HG02885 (cell line): ENCODE data around the gene MAML2.
A peak's percentile ranks its signal among the peaks of the same experiment; 100 is the strongest.

ENCODE experiments used
- ATAC-seq: cut with Tn5 transposase; IDR thresholded peaks from one replicate; pipeline ENCODE4 v1.9.1; 2021; ENCODE audit warnings: mild to moderate bottlenecking; ENCODE audit not compliant: unreplicated experiment, poor library complexity

The MAML2 gene

DNA sequence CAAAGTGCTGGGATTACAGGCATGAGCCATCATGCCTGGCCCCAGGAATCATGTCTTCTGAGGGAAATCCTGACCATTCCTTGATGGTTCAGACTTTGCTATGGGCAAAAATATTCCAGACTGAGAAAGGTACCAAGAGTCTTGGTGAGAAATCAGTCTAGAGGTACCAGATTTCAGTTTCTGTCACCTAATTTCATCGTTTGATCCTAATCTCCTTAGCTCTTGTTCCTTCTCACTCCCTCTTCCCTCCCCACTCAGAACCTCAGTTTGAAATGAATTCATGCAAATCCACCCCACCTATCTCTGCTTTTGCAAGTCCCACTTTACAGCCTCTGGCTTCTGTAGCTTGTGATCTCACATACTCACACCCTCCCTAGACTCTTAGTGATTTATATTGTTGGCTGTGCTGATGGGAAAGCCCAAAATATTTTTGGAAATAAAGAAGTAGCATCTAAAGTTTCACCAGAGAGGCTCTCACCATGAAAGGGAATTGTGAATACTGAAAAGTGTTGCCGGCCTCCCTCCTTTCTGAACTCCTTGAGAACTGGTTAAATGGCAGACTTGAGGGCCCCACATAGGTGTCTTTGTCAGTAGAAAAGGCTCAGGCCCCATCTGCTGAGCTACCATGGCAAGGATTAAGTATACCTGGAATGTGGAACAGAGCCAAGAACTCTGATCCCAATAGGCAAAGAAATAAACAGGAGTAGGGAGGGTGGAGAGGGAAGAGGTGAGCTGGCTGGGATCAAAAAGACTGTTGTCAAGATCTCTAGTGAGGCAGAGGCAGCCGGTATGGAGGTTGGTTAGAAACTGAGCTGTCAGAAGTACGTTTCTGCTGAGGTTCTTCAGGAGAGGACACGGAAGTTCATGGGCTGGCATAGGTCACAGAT is 228.6 kb downstream of the MAML2 start:
- ATAC-seq = no peak

DNA sequence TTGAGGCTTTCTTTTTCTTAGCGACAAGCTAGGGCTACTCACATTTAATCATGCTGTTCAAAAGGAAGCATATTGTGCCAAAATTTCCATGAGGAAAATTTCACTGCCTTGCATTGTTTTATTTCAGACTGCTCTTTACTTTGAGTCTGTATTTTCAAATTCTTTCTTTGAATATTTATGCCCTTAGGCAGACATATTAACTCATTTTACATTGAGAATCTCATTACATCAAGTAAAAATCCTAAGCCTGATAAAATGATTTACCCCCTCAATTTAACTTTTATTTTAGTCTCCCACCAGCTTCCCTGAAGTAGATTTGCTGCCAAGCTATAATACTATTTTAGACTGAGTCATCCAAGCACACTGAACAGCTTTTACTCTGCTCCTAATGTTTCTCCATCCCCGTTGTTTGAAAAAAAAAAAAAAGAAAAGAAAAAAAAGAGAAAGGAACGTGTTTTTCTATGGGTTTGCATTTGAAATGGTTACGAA is 229.8 kb downstream of the MAML2 start:
- no peak for ATAC-seq

DNA sequence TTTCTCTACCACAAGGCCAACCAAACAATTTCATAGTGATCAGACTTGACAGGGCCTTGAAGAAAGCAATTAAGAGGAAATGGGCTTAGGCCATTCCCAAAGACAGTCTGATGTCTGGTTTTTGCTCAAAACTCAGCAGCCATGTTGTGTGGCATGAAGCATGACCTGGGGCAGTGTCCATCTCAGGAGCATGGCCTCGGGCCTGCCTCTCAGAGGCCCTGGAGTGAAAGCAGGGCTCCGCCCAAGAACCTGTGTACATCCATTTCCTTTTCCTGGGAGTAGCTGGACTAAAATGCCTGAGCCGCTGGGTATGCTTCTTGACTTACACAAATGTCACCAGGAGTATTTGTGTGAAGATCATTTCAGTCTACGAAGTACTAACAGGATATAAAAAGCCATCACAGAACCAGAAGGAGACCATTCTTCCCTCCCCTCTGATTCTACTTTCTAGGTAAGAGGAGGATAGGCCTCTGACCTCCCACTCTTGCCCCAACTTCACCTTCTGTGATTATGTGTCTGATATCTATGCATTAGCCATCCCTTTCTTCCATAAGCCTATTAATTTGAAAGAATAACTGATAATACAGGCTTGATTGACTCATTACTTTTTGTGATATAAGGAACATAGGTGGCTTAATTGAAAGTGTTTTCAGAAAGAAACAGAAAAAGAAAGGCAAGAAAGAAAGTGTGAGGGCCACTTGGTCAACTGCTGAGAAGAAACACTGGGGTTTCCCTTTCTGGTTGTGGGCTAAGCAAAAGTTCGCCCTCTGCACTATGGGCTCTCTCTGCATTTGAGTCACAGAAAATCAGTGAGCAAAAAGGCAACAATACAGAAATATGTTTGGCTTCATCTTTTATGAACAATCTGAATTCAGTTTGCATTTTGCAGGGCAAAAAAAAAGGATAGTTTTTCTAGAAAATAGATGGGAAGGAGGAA is 230.5 kb downstream of the MAML2 start:
- peak; percentile 98 for ATAC-seq

DNA sequence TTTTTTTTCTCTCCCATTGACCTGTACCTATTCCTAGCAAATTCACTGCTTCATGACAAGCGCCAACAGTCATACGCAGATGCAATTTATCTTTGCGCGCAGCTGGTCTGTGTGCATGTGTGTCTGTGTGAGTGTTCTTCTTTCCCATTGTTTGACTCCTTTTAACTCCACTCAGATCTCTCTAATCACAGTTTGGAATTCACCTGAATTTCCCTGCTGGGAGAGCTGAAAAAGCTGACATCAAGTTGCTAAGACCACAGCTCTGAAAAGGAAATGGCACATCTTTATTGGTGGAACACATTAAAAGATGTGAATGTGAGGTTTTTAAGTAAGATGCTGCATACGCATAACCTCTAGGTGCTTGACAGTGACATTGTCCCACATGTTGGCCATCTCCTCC is 231.7 kb downstream of the MAML2 start:
- no peak for ATAC-seq

DNA sequence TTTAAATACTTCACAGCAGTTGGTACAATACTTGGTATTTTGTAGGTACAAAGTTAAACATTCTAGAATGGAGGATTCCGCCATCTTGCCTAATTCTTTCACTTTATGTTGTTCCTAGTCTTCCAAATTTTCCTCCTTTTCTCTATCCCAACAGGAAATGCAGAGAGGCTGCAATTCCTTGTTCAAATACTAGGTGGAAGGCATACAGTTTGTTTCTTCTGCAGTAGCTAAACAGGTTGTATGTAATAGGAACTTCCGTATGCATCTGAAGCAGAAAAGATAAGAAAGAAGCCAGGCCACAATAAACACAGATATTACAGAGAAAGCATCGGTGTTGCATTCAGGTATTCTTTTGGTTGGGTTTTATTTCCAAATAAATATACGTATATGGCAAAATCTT is 232.7 kb downstream of the MAML2 start:
- ATAC-seq = no peak

DNA sequence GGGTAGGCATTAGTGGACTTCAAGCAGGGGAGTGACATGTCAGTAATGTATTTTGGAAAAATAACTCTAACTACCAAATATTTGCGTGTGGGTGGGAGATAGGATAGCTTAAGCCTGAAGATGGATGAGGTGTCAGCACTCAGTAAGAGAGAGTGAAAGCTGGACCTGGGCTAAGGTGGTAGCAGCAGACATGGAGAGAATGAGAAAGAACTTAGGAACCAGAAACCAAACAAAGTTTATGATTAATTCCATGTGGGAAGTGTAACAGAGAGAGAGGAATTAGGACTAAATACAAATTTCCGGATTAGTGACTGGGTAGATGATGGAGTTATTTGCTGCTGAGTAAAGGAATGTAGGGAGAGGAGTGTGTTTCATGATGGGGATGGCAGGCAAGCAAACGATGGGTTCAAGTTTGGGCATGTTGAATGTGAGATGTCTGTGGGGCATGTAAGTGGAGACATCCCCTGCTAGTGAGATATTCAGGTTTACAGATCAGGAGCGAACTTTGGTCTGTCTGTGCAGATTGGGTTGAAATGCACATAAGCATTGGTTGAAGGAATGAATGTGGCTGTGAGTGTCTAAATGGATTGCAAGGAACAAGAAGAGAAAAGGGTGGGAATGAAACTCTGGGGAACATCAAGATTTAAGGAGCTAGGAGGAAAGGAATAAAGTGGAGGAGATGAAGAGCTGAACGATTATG is 233.5 kb downstream of the MAML2 start:
- no peak for ATAC-seq

DNA sequence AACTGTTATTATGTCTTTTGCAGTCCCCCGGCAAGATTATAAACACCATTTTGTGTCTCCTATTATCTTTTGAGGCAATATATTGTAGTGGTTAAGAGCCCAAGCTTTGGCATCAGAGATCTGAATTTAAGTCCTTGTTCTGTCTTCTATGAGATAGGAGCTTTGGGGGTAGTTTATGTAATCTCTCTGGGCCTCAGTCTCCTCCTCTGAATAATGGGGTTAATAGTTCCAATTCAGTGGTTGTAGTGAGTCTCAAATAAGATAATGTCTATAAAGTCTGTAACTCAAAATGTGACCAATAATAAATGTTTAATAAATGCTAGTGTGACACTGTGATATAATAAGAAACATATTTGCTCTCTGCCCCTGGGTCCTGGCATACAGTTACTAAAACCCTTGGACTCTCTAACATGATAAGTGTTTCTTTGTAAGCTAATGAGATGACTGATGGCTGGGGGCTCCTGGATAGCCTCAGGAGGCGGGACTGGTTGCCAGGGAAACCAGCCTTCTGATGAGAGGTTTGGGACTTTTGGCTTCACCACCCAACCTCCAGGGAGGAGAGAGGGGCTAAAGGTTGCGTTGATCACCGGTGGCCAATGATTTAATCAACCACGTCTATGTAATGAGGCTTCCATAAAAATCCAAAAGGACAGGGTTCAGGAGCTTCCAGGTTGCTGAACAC is 235.7 kb downstream of the MAML2 start:
- ATAC-seq = no peak

DNA sequence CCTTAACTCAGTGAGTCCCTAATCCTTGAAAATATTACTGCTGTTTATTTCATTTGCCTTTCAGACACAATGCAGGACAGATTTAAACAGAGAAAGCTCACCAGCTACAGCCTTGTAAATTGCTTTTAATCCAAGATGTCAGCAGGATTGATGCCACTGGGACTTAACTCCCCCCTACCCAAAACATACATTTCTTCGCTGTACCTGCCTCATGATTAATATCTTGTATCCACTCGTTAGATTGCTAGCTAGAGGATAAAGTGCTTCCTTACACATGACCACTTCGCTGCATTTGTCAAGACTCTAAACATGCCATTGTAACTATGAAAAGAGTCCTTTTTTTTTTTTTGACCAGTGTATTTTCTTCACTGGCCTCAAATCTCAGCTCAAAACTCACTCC is 236.3 kb downstream of the MAML2 start:
- no peak for ATAC-seq

DNA sequence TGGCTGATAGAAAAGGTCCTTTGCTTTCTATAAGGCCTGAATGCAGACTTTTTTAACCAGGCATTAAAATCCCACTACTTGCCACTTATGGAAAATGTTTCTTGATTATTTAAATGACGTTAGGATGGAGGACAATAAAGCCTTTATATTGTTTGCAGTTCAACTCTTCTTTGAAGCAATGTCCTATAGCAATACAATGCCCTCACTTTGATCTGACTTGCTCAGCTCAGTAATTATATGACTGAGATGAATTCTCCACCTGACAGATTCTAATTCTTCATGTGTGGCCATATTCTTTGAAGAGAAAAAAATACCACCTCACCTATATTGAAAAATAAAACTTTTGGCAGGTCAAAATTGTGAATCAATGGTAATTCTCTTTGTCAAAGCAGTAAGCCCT is 237.1 kb downstream of the MAML2 start:
- ATAC-seq = no peak

DNA sequence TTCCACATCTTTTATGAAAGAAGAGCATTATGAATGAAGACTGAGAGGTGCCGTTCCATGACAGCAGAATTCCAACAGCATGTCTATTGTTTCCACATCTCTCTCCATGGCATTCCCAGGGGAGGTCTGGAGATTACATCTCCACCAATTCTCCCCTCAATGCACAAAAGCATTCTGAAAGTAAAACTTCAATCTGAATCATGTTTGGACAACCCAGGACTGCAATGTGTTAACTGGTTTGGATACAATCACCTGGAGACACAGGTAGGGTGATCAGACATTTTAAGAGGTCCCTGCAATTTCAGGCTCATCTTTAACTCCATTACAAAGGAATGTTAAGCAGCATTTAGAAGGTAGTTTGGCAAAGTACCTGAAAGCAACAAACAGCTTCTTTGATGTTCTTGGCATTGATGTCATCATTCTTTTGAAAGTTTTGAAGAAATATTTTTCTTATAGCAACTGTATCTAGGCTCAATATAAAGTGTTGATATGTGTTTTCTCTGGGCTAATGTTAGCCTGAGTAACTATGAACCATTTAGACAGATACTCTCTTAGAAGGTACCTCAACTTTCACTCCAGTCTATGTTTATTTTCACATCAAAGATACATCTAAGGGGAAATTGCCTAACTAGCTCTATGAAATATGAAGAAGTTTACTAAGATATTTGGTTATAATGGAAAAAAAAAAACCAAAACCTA is 237.6 kb downstream of the MAML2 start:
- ATAC-seq = no peak

DNA sequence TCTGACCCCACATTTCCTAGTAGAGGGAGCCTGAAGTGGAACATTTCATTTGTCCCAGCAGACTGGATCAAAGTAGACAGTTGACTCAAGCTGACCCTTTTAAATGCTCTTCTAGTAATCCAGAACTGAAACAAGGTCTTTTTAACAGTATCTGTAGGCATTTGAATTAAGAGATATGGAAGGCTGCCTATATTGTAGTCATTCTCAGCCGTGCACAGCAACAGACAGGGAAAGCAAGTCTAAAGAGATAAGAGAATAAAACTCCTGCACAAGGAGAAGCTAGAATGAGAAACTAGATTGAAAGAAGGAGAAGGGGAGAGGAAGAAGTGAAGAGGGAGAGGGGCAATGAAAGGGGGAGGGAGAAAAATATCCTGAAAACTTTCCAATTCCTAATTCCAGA is 238.5 kb downstream of the MAML2 start:
- no peak for ATAC-seq

DNA sequence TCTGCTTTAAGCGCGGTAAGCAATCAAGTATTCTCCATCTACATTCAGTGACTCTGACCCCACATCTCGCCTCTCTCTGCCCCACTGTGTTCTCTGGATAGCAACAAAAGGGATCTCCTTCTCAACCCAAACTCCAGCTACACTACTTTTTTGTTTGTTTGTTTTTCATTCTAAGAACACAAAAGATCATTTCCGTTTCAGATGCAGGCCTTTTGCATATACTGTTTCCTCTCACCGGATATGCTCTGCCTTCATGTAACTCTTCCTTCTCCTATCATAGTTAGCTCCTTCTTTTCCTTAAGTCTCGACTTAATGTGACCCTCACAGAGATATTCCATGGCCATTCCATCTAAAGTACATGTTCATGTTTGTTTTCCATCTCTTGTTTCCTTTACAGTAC is 239.3 kb downstream of the MAML2 start:
- no peak for ATAC-seq

DNA sequence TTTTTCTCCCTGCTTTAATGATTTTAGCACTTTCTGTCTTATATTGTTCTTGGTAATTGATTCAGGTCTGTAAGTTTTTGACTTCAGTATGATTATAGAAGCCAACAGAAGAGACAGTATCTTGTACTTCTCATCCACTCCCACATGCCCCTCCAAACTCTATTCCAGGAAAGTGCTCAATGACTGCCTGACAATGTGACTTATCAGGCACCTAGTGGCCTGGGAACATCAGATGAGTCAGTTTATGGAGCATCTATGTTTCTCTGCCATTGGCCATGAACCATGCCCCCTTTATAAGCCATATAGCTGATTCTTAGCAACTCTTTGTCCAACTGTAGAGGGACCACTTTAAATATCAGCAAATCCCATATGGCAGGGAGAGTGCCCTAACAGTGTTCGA is 239.9 kb downstream of the MAML2 start:
- ATAC-seq = no peak

DNA sequence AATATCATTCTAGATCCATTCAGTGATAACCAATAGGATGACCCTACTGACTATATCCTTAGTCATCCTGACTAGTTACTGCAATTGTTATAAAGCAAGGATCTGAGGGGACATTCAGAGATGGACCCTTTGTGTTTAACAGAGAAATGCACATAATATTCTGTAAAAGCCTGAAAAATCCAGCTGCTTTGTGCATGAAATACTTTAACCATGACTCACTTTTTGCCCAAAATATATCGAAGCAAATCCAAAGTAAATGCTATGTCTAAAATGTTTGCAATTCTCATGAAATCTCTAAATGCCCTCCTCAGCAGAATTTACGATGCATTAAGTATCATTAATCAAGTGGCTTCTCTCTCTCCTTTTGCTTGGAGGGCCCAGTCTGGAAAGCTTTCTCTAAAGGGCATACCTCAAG is 240.3 kb downstream of the MAML2 start:
- no peak for ATAC-seq

DNA sequence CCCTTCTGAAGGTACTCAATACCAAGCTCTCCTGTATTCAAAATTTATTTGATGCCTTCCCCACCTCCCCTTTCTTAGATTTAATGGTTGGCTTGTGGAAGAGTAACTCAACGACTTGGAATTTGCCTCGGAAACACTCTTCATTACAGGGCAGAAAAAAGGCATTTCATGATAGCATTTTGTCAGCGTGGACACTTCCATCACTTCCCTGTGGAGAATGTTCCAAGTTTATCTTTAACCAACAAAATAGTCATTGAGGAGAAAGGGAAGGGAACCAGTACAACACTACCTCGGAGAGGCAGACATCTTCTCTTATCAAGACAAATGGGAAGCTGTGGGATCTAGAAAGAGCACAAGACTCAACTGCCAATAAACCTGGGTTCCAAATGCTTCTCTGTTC is 241.8 kb downstream of the MAML2 start:
- no peak for ATAC-seq

DNA sequence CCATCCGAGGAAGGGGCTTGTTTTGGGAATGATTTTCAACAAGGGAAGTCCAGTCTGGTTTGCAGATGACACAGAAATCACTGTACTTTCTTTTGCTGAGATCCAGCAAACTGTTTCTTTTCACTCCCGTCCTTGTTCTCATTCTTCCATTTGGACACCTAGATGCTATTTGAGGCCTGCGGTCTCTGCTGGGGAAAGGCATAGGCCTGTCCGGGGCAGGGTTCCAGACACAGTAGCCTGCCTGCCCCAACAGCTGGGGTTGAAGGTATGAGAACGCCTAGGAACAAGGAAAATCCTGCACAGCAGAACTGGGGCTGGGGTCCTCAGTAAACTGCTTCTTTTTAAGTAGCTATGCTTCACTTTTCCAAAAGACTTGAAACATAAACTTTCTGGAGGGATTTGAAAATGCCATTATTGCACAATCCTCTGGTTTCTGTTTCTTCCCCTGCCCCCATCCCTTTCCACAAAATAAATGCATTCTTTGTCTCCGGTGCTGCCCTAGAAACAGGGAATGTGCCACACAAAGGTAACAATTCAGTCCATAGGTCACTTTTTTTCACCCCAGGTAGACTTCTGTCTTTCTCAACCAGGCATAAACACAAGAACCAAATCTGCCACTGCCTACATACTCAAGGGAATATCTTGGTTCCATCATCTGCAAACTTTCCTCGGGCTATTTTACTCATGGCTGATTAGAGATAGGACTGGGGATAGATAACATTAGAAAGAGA is 244.3 kb downstream of the MAML2 start:
- ATAC-seq = no peak

DNA sequence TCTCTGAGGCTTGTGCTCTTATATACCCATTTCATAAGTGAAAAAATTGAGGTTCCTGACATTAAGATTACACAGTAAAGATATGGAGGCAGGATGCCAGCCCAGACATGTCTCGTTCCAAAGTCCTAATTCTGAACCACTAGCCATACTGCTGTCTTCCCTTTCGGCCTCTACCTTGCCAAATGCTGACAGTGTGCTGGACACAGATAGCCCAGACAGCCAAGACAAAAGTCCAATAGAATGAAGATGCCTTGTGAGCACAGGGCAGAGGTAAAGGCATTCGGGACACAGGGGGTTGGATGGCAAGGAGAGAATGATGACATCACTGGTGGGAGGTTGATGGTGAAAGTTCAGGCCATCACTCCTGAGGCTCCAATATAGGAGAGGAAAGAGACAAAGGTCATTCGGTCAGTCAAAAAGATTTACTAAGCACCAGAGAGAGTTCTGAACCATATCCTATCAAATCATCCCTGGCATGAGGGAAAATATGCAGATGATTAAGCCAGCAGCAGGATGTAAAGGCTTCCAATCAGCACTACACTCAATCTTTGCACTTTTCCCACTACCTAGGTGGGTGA is 245.1 kb downstream of the MAML2 start:
- ATAC-seq = no peak

DNA sequence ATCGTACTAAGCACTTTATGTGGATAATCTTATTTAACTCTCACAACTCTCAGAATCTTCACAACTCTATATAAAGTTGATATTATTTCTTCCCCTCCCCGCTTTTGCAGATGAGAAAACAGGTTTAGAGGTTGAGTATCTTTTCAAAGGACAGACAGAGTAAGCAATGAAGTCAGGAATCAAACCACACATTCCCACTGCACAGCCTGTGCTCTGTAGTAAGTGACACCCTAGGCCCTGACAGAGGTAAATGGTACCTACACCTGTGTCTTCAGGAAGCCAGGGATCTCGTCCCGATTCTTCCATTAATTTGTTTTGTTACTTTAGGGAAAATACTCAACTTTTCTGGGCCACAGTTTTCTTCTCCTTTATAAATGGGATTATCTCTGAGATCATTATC is 246.6 kb downstream of the MAML2 start:
- no peak for ATAC-seq
